Chondrocyte (in vitro differentiated cells): ENCODE data around the gene DNAH1. TPM values are rescaled to one million over a fixed set of nuclear protein-coding genes. Genes with fewer than 3 reads are reported as not detected.
A peak's percentile ranks its signal among the peaks of the same experiment; 100 is the strongest.
"Not testable (repeated sequence)": the region's sequence is repeated elsewhere in the genome, so short reads cannot be mapped to it uniquely, and the experiment has no call there.

Experiments
- DNase-seq: peaks from one replicate; pipeline ENCODE4 v3.0.0; 2021; ENCODE audit warnings: mixed read lengths, low spot score
- H3K27ac Mint-ChIP-seq: one replicate; pipeline ENCODE4 v1.8.0; 2021; ENCODE audit warnings: mild to moderate bottlenecking, moderate library complexity, mixed read lengths; ENCODE audit not compliant: unreplicated experiment
- H3K27me3 Mint-ChIP-seq: 2 replicates; pipeline ENCODE4 v1.8.0; 2021; ENCODE audit warnings: low read depth, mixed read lengths
- H3K36me3 Mint-ChIP-seq: 2 replicates; pipeline ENCODE4 v1.8.0; 2021; ENCODE audit warnings: low read depth, mixed read lengths
- H3K4me1 Mint-ChIP-seq: 2 replicates; pipeline ENCODE4 v1.8.0; 2021; ENCODE audit warnings: low read depth, mild to moderate bottlenecking, mixed read lengths
- H3K4me3 Mint-ChIP-seq: one replicate; pipeline ENCODE4 v1.8.0; 2021; ENCODE audit warnings: mild to moderate bottlenecking, moderate library complexity, mixed read lengths; ENCODE audit not compliant: unreplicated experiment
- H3K9me3 Mint-ChIP-seq: 2 replicates; pipeline ENCODE4 v1.8.0; 2021; ENCODE audit warnings: low read depth, mixed read lengths
- CTCF ChIP-seq: fragments of 200-600 bp; sonication (generic); IDR thresholded peaks from 2 replicates; pipeline ENCODE4 v1.5.0; 2021; ENCODE audit warnings: antibody characterized with exemption, mild to moderate bottlenecking, moderate library complexity
- total RNA-seq: library from RNA; stranded (reverse); gene quantifications from 3 replicates; pipeline ENCODE4 v1.2.1, GENCODE V29; 2021

Gene DNAH1
- total RNA-seq, 1 donor from 2014 or later: 5.0 TPM

- no peak for TF ChIP-seq CTCF
- no peaks in the 10 kb centered on the region for H3K27me3 Mint-ChIP-seq
- H3K36me3 Mint-ChIP-seq: no peaks in the 10 kb centered on the region
- DNase-seq: peak; percentile 86
- no peaks in the 10 kb centered on the region for H3K4me1 Mint-ChIP-seq
- no peak overlapping the region for H3K4me3 Mint-ChIP-seq
- H3K27ac Mint-ChIP-seq: no peak overlapping the region
- no peaks in the 10 kb centered on the region for H3K9me3 Mint-ChIP-seq
Measured at GRCh38 chr3:52331906-52332305, 15.8 kb downstream of the DNAH1 start.

GRCh38 chr3:52333869-52334557 is 17.9 kb downstream of the DNAH1 start:
- Mint-ChIP-seq H3K36me3 (no peaks in the 10 kb centered on the region), H3K27ac (no peak overlapping the region), H3K27me3 (no peaks in the 10 kb centered on the region), H3K9me3 (no peaks in the 10 kb centered on the region), H3K4me3 (no peak overlapping the region), H3K4me1 (peaks cover 3% of the 10 kb centered on the region)
- no peak for TF ChIP-seq CTCF
- DNase-seq: peak; percentile 13

GRCh38 chr3:52338131-52338530 is 22.0 kb downstream of the DNAH1 start:
- not testable (repeated sequence) for H3K9me3 Mint-ChIP-seq, H3K27ac Mint-ChIP-seq, H3K27me3 Mint-ChIP-seq, H3K4me3 Mint-ChIP-seq, H3K36me3 Mint-ChIP-seq, H3K4me1 Mint-ChIP-seq
- peak; percentile 4 for DNase-seq

- Mint-ChIP-seq H3K27me3 (no peaks in the 10 kb centered on the region), H3K27ac (no peak overlapping the region), H3K4me3 (no peak overlapping the region), H3K36me3 (peaks cover 6% of the 10 kb centered on the region), H3K9me3 (no peaks in the 10 kb centered on the region), H3K4me1 (peaks cover 3% of the 10 kb centered on the region)
- no peak for DNase-seq
- peak; percentile 94 for TF ChIP-seq CTCF
Measured at GRCh38 chr3:52339612-52340011, 23.5 kb downstream of the DNAH1 start.

- Mint-ChIP-seq H3K27ac (no peak overlapping the region), H3K36me3 (peaks cover 9% of the 10 kb centered on the region), H3K4me3 (no peak overlapping the region), H3K27me3 (no peaks in the 10 kb centered on the region), H3K4me1 (peaks cover 3% of the 10 kb centered on the region), H3K9me3 (no peaks in the 10 kb centered on the region)
- DNase-seq: peak; percentile 11
- TF ChIP-seq CTCF: no peak
Measured at GRCh38 chr3:52341123-52341522, 25.0 kb downstream of the DNAH1 start.
